ENCODE measurements around the gene PAFAH1B1.
"Not testable (repeated sequence)": the region's sequence is repeated elsewhere in the genome, so short reads cannot be mapped to it uniquely, and the experiment has no call there.

PAFAH1B1 gene

DNA sequence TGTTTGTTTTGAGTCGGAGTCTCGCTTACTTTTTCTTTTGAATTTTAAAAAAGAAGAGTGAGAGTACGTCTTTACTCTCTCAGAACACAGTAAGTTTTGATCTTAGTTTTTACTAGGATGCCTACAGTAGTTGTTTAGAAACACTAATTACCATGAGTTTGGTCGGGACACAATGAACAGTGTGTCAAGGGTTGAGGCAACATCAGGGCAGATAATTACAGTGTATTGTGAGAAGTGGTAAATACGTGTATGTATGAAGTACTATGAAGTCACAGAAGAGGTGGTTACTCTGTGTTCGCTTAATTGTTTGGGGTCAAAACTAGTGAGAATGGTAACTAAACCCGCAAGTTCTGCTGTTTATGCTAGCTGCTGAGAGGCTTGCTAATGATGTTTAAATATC lies 18.2 kb downstream of the PAFAH1B1 start:
- H3K4me3 ChIP-seq (replicated peaks; ENCODE audit: low read depth, low read length): no peak overlapping the region
- no peaks in the 10 kb centered on the region for H3K27me3 ChIP-seq (replicated peaks; ENCODE audit: control insufficient read depth, insufficient read depth, low read length)
- TF ChIP-seq, protein P1, sequence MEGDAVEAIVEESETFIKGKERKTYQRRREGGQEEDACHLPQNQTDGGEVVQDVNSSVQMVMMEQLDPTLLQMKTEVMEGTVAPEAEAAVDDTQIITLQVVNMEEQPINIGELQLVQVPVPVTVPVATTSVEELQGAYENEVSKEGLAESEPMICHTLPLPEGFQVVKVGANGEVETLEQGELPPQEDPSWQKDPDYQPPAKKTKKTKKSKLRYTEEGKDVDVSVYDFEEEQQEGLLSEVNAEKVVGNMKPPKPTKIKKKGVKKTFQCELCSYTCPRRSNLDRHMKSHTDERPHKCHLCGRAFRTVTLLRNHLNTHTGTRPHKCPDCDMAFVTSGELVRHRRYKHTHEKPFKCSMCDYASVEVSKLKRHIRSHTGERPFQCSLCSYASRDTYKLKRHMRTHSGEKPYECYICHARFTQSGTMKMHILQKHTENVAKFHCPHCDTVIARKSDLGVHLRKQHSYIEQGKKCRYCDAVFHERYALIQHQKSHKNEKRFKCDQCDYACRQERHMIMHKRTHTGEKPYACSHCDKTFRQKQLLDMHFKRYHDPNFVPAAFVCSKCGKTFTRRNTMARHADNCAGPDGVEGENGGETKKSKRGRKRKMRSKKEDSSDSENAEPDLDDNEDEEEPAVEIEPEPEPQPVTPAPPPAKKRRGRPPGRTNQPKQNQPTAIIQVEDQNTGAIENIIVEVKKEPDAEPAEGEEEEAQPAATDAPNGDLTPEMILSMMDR (IDR thresholded peaks at IDR 0.05; ENCODE audit: insufficient read depth, low read length, poor library complexity, severe bottlenecking): no peak
- H3K36me3 ChIP-seq (ENCODE audit: control insufficient read depth, insufficient read depth, low read length): peaks cover 2% of the 10 kb centered on the region; the same call in 1 of the 2 replicates
- no peak for DNase-seq (ENCODE audit: extremely low read depth, insufficient read length)

DNA sequence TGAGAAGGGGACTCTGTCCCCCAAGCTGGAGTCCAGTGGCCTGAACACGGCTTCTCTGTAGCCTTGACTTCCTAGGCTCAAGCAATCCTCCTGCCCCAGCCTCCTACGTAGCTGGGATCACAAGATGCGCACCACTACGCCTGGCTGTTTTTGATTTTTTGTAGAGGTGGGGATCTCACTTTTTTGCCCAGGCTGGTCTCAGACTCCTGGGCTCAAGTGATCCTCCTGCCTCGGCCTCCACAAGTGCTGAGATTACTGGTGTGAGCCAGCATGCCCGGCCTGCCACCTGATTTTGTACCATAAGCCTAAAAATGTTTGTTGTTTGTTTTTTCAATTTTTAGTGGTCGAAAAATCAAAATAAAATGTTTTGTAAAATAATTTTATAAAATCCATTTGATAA lies 19.2 kb downstream of the PAFAH1B1 start:
- no peaks in the 10 kb centered on the region for H3K27me3 ChIP-seq (replicated peaks; ENCODE audit: control insufficient read depth, insufficient read depth, low read length)
- no peak overlapping the region for H3K4me3 ChIP-seq (replicated peaks; ENCODE audit: low read depth, low read length)
- no peak for DNase-seq (ENCODE audit: extremely low read depth, insufficient read length)
- TF ChIP-seq, protein P1 (IDR thresholded peaks at IDR 0.05; ENCODE audit: insufficient read depth, low read length, poor library complexity, severe bottlenecking): no peak
- H3K36me3 ChIP-seq (ENCODE audit: control insufficient read depth, insufficient read depth, low read length): peaks cover 2% of the 10 kb centered on the region; the same call in 1 of the 2 replicates

DNA sequence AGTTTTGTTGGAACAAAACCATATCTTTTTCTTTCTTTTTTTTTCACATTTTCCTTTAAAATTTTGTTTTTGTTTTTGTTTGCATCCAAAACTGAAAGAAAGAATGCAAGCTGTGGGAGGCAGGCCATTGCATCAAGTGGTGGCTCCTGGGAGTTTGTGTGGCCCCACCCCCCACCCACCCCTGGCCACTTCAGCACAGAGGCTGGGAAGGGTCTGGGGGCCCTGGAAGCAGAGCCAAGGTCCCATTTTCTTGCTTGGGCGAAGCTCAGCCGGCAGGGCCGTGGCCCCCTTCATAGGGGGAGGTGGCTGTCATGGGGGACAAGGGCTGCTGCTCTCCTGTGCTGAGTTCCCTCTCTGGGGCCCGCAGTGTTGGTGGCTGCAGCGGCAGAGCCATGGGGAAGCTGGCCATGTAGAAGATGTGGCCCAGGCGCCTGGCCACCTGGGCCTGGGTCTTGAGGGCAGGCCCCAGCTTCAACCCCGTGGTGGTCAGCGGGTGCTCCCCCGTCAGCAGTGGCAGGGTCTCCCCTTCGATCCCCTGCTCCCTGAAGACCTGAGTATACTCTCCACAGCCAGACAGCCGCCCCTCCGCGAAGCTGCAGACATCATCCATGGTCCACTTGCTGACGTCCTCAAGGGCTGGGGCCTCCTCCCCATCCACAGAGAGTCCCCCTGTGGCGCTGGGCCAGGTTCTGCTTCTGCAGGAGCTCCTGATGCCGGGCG lies 19.8 kb downstream of the PAFAH1B1 start:
- Histone ChIP-seq H3K27me3 (replicated peaks; ENCODE audit: control insufficient read depth, insufficient read depth, low read length) (no peaks in the 10 kb centered on the region), H3K4me3 (replicated peaks; ENCODE audit: low read depth, low read length) (no peak overlapping the region), H3K36me3 (ENCODE audit: control insufficient read depth, insufficient read depth, low read length) (peaks cover 2% of the 10 kb centered on the region; the same call in 1 of the 2 replicates)
- TF ChIP-seq, protein P1 (IDR thresholded peaks at IDR 0.05; ENCODE audit: insufficient read depth, low read length, poor library complexity, severe bottlenecking): no peak
- DNase-seq (ENCODE audit: extremely low read depth, insufficient read length): no peak

DNA sequence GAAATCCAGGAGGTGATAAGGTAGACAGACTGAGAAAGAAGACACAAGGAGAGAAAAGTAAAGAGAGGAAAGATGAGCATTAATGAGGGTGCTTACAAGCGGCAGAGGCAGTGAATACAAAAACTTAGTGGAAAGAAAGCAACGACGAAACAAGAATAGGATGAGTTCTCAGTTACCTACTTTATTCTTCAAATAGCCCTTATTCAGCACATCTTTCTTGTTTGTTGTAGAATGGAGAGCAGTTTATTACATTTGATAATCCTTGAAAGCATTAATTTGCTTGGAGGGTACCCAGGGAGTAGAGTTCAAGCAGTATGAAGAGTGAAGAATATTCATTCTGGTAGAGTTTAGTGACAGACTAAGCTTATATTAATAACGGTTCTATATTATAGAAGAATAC lies 22.4 kb downstream of the PAFAH1B1 start:
- Histone ChIP-seq H3K4me3 (replicated peaks; ENCODE audit: low read depth, low read length) (no peak overlapping the region), H3K27me3 (replicated peaks; ENCODE audit: control insufficient read depth, insufficient read depth, low read length) (no peaks in the 10 kb centered on the region), H3K36me3 (ENCODE audit: control insufficient read depth, insufficient read depth, low read length) (peaks cover 2% of the 10 kb centered on the region; the same call in 1 of the 2 replicates)
- DNase-seq (ENCODE audit: extremely low read depth, insufficient read length): no peak
- TF ChIP-seq, protein P1 (IDR thresholded peaks at IDR 0.05; ENCODE audit: insufficient read depth, low read length, poor library complexity, severe bottlenecking): no peak

DNA sequence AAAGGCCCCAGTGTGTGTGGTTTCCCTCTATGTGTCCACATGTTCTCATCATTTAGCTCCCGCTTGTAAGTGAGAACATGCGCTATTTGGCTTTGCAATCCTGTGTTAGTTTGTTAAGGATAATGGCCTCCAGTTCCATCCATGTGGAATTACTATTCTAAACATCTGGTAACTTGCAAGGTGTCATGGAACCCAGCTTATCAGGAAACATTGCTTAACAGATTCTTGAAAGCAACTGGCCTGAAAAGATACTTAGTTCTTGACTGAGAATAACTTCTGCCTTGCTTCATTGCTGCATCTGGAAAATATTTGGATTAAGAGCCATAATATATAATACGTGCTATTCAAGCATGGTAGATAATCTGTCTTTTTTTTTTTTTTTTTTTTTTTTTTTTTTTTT lies 27.8 kb downstream of the PAFAH1B1 start:
- TF ChIP-seq, protein P1 (IDR thresholded peaks at IDR 0.05; ENCODE audit: insufficient read depth, low read length, poor library complexity, severe bottlenecking): no peak
- Histone ChIP-seq H3K4me3 (replicated peaks; ENCODE audit: low read depth, low read length) (no peak overlapping the region), H3K27me3 (replicated peaks; ENCODE audit: control insufficient read depth, insufficient read depth, low read length) (no peaks in the 10 kb centered on the region), H3K36me3 (ENCODE audit: control insufficient read depth, insufficient read depth, low read length) (peaks cover 4% of the 10 kb centered on the region)
- no peak for DNase-seq (ENCODE audit: extremely low read depth, insufficient read length)

DNA sequence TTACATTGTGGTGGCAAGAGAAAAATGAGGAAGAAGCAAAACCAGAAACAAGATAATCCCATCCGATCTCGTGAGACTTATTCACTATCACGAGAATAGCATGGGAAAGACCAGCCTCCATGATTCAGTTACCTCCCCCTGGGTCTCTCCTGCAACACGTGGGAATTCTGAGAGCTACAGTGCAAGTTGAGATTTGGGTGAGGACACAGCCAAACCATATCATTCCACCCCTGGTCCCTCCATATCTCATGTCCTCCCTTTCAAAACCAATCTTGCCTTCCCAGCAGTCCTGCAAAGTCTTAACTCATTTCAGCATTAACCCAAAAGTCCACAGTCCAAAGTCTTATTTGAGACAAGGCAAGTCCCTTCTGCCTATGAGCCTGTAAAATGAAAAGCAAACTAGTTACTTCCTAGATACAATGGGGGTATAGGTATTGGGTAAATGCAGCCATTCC lies 28.5 kb downstream of the PAFAH1B1 start:
- H3K36me3 ChIP-seq (ENCODE audit: control insufficient read depth, insufficient read depth, low read length); H3K27me3 ChIP-seq (replicated peaks; ENCODE audit: control insufficient read depth, insufficient read depth, low read length): not testable (repeated sequence)

DNA sequence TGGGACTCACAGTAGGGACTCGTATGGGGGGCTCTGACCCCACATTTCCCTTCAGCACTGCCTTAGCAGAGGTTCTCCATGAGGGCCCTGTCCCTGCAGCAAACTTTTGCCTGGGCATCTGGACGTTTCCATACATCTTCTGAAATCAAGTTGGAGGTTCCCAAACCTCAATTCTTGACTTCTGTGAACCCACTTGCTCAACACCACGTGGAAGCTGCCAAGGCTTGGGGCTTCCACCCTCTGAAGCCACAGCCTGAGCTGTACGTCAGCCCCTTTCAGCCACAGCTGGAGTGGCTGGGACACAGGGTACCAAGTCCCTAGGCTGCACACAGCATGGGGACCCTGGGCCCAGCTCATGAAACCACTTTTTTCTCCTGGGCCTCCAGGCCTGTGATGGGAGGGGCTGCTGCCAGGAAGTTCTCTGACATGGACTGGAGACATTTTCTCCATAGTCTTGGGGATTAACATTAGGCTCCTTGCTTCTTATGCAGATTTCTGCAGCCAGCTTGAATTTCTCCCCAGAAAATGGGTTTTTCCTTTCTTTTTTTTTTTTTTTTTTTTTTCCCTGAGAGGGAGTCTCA lies 29.4 kb downstream of the PAFAH1B1 start:
- not testable (repeated sequence) for H3K36me3 ChIP-seq (ENCODE audit: control insufficient read depth, insufficient read depth, low read length); DNase-seq (ENCODE audit: extremely low read depth, insufficient read length)

More for the DNA sequence above, 28.5 kb downstream of the PAFAH1B1 start:
- H3K4me3 ChIP-seq (replicated peaks; ENCODE audit: low read depth, low read length); DNase-seq (ENCODE audit: extremely low read depth, insufficient read length): not testable (repeated sequence)

More for the DNA sequence above, 29.4 kb downstream of the PAFAH1B1 start:
- H3K27me3 ChIP-seq (replicated peaks; ENCODE audit: control insufficient read depth, insufficient read depth, low read length); H3K4me3 ChIP-seq (replicated peaks; ENCODE audit: low read depth, low read length): not testable (repeated sequence)
